DMS153 treated with DMSO at 0.1 percent for 48 hours (cell line): ENCODE results near the gene MT1G.
A peak's percentile ranks its signal among the peaks of the same experiment; 100 is the strongest.
"Not testable (repeated sequence)": the region's sequence is repeated elsewhere in the genome, so short reads cannot be mapped to it uniquely, and the experiment has no call there.

Source experiments
- DNase-seq: peaks from one replicate; lab custom pipeline; 2025; ENCODE audit not compliant: unreplicated experiment; lab: John Stamatoyannopoulos, UW

MT1G gene

DNA sequence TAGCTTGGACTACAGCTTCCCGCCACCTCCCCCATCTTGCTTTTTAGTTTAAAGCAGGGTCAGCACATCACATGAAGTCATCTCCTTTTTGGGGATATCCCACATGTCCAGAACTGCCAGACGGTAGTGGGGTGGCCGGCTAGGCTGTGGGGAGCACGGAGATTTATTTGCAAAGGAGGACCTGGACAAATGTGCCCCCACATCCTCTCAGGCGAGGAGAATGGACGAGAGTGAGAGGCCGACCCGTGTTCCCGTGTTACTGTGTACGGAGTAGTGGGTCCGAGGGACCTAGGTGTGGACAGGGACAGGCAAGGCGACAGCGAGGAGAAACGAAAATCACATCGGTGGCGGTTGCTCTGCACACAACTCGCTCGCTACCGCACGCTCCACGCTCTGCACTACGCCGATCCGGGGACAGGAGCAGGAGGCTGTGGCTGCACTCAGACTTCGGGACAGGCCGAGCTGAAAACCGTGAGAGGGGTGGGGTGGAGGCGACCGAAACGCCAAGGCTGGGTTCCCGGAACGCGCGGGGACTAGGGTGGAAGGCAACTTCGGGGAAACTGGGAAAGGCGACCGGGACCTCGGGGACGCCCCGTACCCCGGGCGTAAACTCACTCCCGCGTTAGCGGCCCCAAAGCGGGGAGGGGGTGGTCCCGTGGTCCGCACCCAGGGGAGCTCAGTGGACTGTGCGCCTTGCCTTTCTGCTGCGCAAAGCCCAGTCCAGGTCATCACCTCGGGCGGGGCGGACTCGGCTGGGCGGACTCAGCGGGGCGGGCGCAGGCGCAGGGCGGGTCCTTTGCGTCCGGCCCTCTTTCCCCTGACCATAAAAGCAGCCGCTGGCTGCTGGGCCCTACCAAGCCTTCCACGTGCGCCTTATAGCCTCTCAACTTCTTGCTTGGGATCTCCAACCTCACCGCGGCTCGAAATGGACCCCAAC is 29.8 kb downstream of the MT1G start, which contains the start of gene MT1A:
Gene MT1A (plus strand): TSS at position 853 of the 937 bp plus-strand sequence. CDS start 73 bp downstream, at position 926.
- no peak for DNase-seq

DNA sequence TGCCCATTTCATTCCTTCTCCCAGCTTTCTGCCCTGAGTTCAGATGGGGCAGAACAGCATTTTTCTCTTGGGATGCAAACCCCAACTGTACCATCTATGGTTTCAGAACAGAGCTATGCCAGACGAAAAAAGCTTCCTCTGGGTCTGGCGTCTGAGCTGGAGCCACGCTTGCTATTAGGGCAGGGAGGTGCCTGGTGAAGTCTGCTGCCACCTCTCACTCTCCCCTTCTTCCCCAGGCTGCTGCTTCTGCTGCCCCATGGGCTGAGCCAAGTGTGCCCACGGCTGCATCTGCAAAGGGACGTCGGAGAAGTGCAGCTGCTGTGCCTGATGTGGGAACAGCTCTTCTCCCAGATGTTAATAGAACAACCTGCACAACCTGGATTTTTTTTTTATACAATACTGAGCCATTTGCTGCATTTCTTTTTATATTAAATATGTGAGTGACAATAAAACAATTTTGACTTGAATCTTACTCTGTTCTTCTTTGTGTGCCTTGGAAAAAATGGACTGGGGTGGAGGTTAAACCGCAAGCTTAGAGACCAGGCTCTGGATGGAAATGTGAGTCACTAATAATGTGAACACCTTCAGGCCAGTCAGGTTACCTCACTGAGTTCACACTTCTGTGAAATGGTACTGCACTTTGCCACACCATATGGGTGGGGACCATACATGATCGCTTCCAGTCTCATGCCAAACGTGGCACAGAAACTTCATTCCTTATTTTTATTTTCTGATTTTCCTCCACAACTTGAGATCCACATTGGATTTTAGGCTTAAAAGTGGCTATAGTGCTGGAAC is 31.1 kb downstream of the MT1G start:
- DNase-seq, result no peak

DNA sequence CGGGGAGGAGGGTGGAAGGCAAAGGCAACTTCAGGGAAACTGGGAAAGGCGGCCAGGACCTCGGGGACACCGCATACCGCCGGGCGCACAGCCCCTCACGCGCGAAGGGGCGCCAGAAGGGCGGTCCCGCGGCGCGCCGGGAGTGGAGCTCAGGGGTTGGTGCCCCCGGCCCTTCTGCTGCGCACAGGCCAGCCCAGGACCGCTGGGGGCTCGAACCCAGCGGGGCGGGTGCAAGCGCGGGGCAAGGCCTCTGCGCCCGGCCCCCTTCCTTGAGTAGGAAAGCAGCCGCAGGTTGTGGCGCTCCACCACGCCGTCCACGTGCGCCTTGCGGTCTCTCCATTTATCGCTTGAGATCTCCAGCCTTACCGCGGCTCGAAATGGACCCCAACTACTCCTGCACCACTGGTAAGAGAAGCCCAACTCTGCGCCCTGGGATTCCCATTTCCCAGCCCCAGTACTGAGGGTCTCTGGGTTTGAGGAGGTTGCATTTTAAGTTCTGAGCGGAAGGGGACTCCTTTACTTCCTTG is 32.4 kb downstream of the MT1G start:
- no peak for DNase-seq

DNA sequence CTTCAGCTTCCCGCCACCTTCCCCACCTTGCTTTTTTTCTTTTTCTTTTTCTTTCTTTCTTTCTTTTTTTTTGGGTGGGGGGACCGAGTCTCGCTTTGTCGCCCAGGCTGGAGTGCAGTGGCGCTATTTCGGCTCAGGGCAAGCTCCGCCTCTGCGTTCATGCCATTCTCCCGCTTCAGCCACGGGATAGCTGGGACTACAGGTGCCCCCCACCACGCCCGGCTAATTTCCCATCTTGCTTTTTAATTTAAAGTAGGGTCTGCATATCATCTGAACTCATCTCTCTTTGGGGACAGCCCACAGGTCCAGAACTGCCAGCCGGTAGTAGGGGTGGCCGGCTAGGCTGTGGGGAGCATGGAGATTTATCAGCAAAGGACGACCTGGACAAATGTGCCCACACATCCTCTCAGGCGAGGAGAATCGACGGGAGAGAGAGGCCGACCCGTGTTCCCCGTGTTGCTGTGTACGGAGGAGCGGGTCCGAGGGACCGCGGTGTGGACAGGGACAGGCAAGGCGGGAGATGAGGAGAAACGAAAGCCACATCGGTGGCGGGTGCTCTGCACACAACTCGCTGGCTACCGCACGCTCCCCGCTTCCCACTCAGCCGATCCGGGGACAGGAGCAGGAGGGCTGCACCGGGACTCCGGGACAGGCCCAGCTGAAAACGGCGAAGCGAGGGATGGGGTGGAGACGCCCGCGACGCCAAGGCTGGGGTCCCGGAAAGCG is 33.0 kb downstream of the MT1G start:
- no peak for DNase-seq

DNA sequence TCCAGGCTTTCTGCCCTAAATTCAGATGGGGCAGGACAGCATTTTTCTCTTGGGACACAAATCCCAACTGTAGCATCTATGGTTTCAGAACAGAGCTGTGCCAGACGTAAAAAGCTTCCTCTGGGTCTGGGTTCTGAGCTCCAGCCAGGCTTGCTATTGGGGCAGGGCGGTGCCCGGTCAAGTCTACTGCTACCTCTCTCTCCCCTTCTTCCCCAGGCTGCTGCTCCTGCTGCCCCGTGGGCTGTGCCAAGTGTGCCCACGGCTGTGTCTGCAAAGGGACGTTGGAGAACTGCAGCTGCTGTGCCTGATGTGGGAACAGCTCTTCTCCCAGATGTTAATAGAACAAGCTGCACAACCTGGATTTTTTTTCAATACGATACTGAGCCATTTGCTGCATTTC is 34.3 kb downstream of the MT1G start:
- no peak for DNase-seq

DNA sequence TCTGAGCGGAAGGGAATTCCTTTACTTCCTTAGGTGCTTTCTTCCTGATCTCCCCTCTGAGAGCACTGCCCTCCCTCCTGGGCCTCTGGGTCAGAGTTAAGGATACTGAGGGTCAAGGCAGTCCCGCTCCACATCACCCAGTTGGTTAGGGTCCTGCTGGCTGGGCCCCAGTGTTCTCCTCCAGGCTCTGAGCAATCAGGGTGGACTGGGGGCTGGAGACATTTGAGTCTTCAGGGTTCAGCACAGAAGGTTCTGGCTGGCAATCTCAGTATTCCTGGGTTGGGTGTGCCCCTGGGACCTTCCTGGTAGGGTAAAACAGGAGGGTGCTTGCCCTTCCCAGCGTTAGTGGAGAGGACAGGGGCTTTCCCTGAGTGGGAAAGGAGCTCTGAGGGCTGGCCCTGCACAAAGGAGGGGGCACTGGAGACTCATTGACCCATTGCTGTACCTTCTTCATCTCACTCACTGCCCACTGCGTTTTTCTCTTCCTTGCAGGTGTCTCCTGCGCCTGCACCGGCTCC is 35.0 kb downstream of the MT1G start:
- DNase-seq, result no peak

DNA sequence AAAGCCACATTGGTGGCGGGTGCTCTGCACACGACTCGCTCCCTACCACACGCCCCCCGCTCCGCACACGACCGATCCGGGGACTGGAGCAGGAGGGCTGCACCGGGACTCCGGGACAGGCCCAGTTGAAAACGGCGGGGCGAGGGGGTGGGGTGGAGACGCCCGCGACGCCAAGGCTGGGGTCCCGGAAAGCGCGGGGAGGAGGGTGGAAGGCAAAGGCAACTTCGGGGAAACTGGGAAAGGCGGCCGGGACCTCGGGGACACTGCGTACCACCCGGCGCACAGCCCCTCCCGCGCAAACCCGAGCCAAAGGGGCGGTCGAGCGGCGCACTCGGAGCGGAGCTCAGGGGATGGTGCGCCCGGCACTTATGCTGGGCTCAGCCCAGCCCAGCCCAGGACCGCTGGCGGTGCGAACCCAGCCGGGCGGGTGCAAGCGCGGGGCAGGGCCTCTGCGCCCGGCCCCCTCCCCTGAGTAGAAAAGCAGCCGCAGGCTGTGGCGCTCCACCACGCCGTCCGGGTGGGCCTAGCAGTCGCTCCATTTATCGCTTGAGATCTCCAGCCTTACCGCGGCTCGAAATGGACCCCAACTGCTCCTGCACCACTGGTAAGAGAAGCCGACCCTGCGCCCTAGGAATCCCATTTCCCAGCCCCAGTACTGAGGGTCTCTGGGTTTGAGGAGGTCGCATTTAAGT is 35.6 kb downstream of the MT1G start, which contains the start of gene MT1M:
Gene MT1M (plus strand): TSS at position 504 of the 692 bp plus-strand sequence. CDS start 73 bp downstream, at position 577.
- no peak for DNase-seq

DNA sequence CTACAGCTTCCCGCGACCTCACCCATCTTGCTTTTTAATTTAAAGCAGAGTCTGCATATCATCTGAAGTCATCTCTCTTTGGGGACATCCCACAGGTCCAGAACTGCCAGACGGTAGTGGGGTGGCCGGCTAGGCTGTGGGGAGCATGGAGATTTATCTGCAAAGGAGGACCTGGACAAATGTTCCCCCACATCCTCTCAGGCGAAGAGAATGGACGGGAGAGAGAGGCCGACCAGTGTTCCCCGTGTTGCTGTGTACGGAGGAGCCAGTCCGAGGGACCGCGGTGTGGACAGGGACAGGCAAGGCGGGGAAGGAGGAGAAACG is 36.1 kb downstream of the MT1G start:
- DNase-seq, result no peak

DNA sequence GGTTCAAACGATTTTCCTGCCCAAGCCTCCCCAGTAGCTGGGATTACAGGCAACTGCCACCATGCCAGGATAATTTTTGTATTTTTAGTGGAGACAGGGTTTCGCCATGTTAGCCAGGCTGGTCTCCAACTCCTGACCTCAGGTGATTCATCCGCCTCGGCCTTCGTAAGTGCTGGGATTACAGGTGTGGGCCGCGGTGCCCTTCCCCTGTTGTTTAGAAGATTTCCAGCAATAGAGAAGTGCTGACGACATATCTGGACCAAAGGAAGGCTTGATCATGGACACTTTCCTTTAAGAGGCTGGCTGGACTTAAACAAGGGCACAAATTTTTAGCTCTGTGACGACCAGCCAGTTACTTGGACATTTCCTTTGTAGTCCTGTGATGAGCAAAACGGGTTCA is 36.7 kb downstream of the MT1G start:
- no peak for DNase-seq

DNA sequence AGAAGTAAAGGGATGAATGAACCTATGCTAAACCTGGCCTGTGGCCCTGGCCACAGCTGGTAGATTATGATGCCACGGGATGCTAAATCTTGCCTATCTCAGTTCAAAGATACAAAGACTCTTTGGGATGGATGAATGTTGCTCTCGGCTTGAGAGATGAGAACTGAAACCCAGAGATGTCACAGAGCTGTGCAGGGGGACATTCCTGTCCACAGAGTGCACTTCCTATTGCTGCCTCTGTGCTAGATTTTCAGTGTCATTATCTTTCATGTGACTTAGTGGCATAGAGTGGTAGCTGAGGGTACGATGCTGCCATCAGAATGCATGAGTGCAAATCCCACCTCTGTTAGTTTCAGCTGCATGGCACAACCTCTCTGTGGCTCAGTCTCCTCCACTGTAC is 37.7 kb downstream of the MT1G start:
- no peak for DNase-seq

DNA sequence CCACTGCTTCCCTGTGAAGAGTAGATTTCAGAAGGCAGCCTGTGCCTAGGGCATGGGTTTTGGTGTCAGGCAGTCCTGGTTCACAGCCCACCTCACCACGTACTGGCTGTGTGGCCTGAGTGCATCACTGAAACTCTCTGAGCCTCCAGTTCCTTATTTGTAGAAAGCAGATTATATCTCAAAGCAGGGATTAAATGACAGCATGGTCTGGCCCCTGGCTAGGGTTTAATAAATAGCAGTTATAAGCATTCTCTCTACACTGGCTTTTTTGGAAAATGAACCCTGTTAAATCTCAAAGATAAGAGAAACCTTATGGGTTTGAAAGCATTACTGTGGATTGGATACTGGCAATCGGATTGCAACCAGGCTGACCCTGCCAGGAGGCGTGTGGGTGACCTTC is 38.3 kb downstream of the MT1G start:
- DNase-seq, result no peak

DNA sequence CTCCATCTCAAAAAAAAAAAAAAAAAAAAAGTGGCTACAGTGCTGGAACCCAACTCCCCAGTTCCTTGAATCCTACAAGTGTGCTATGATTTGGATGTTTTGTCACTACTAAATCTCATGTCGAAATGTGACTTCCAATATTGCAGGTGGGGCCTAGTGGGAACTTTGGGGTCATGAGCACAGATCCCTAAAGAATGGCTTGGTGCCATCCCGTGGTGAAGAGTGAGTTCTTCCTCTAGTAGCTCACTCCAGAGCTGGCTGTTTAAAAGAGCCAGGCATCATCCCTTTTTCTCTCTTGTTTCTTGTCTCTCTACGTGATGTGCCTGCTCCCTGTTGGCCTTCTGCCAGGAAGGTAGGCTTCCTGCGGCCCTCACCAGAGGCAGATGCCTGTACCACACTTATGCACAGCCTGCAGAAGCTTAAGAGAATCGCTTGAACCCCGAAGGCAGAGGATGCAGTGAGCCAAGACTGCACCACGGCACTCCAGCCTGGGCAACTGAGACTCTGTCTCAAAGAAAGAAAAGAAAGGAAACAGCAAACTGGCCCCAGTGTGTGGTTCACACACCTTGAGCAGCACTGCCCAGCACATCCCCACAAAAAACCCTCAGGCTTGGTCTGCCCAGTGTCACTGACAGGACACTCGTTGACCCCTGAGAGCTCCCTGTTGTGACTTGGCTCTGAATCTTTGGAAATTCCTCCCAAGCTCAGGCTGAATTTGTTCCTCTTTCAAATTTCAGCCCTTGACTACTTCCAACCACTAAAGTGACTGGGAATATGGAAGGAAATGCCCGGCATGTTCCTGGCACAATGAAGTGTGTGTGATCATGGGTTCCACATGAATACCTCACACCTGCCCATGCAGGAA is 39.1 kb downstream of the MT1G start:
- DNase-seq, result no peak

DNA sequence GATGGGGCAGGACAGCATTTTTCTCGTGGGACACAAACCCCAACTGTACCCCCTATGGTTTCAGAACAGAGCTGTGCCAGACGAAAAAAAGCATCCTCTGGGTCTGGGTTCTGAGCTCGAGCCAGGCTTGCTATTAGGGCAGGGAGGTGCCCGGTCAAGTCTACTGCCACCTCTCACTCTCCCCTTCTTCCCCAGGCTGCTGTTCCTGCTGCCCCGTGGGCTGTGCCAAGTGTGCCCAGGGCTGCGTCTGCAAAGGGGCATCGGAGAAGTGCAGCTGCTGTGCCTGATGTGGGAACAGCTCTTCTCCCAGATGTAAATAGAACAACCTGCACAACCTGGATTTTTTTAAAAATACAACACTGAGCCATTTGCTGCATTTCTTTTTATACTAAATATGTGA is 41.2 kb downstream of the MT1G start:
- no peak for DNase-seq

DNA sequence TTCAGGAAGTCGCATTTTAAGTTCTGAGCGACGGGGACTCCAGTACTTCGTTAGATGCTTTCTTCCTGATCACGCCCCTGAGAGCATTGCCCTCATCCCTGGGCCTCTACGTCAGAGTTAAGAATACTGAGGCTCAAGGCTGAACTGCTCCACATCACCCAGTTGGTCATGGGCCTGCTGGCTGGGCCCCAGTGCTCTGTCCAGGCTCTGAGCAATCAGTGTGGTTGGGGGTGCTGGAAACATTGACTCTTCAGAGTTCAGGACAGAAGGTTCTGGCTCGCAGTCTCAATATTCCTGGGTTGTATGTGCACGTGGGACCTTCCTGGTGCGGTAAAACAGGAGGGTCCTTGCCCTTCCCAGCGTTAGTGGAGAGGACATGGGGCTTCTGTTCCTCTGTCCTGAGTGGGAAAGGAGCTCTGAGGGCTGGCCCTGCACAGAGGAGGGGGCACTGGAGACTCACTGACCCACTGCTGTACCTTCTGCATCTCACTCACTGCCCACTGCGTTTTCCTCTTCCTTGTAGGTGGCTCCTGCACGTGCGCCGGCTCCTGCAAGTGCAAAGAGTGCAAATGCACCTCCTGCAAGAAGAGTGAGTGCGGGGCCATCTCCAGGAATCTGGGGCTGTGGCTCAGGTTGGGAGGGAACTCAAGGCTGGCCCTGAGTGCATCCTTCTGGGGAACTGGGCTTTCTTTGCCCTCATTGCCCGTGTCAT is 41.8 kb downstream of the MT1G start:
- no peak for DNase-seq

DNA sequence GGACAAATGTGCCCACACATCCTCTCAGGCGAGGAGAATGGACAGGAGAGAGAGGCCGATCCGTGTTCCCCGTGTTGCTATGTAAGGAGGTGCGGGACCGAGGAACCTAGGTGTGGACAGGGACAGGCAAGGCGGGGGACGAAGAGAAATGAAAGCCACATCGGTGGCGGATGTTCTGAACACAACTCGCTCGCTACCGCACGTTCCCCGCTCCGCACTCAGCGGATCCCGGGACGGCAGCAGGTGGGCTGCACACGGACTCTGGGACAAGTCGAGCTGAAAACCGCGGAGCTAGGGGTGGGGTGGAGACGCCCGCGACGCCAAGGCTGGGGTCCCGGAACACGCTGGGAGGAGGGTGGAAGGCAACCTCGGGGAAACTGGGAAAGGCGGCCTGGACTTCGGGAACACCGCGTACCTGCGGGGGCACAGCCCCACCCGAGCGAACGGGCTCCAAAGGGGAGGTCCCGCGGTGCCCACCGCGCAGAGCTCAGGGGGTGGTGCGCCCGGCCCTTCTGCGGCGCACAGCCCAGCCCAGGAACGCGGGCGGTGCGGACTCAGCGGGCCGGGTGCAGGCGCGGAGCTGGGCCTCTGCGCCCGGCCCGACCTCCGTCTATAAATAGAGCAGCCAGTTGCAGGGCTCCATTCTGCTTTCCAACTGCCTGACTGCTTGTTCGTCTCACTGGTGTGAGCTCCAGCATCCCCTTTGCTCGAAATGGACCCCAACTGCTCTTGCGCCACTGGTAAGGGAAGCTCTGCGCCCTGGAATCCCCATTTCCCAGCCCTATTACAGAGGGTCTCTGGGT is 42.5 kb downstream of the MT1G start, which contains the start of gene MT1E:
Gene MT1E (plus strand): TSS at position 642 of the 803 bp plus-strand sequence. CDS start 71 bp downstream, at position 713.
- peak; percentile 45 for DNase-seq

DNA sequence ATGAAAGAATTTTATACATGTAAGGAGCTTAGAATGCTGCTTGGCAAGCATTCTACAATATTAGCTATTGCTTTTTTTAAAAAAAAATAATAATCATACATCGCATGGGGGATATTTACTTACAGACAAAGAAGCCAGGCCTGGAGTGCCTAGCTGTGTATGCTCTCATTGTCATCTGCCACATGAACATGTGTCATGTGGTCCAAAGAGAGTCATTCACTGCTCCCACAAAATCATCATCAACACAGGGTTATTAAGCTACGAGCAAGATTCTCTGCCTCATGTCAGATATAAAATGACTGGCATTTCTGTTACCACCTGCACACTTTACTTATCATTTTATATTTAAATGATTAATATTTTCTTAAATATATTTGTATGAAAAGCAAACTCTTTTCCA is 44.2 kb downstream of the MT1G start:
- DNase-seq, result no peak

DNA sequence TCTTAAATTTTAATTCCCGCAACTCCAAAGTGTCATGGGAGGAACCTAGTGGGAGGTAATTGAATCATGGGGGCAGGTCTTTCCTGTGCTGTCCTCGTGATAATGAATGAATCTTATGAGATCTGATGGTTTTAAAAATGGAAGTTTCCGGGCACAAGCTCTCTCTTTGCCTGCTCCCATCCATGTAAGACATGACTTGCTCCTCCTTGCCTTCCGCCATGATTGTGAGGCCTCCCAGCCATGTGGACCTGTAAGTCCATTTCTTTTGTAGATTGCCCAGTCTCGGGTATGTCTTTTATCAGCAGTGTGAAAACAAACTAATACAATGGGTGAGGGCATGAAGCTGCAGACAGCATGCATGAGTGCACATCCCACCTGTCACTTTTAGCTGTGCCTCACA is 44.7 kb downstream of the MT1G start:
- DNase-seq, result not testable (repeated sequence)
